AG08396 (cell line): ENCODE measurements around the gene KAT5.
"Not testable (repeated sequence)": the region's sequence is repeated elsewhere in the genome, so short reads cannot be mapped to it uniquely, and the experiment has no call there.

Experiments
- DNase-seq: peaks from one replicate; pipeline ENCODE4 v3.0.0; 2012; ENCODE audit warnings: low spot score, mixed read lengths

The KAT5 gene

DNA sequence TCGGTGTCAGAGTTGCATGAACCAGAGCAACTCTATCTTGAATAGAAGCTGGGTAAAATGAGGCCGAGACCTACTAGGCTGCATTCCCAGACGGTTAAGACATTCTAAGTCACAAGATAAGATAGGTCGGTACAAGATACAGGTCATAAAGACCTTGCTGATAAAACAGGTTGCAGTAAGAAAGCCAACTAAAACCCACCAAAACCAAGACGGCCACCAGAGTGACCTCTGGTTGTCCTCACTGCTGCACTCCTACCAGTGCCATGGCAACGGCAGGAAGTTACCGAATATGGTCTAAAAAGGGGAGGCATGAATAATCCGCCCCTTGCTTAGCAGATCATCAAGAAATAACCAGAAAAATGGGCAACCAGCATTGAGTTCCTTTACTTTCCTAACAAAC is 2.4 kb upstream of the KAT5 start:
- DNase-seq = no peak

DNA sequence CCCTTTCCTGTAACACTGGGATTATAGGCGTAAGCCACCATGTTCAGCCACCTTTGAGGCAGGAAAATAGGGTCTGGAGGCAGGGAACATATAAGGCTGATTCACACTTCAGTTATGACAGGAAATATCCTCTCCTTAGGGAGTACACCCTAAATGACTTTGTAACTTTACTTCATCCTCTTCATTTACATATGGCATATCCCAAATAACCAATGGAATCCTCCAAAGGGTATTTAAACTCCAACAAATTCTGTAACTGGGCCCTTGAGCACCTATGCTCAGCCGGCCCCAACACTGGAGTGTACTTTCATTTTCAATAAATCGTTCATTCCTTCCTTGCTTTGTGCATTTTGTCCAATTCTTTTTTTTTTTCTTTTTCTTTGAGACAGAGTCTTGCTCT is 1.6 kb upstream of the KAT5 start:
- no peak for DNase-seq

DNA sequence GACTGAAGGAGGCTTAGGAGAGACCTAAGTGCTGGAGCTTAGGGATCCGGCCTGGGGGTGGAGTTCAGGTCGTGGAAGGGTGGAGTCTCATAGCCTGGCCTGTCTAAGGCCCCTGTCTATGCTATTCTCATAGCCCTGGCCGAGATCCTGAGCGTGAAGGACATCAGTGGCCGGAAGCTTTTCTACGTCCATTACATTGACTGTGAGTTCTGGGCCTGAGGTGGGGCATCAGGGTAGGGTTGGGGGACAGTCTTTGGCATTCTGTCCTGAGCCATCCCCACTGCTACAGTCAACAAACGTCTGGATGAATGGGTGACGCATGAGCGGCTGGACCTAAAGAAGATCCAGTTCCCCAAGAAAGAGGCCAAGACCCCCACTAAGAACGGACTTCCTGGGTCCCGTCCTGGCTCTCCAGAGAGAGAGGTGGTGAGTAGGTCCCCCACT is 603 bp downstream of the KAT5 start:
- no peak for DNase-seq

DNA sequence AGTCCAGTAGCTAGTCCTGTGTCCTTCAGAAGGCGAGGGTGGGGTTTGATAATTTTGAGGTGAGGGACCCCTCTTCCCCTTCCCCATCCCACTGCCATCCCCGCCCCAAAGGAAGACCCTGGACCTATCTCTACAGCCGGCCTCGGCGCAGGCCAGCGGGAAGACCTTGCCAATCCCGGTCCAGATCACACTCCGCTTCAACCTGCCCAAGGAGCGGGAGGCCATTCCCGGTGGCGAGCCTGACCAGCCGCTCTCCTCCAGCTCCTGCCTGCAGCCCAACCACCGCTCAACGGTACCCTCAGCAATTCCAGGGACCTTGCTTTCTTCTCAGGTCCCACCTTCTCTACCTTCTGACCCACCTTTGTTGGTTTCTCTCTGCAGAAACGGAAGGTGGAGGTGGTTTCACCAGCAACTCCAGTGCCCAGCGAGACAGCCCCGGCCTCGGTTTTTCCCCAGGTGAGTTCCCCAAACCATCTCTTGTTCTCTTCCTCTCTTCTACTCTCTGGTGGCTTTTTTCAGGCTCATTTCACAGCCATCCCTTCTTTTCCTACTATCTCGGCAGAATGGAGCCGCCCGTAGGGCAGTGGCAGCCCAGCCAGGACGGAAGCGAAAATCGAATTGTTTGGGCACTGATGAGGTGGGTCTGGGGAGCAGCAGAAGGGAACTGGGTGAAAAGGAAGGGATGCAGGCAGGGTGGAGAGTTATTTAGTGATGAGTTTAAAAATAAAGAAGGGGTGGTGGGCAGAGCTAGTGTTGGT is 1.3 kb downstream of the KAT5 start:
- no peak for DNase-seq

DNA sequence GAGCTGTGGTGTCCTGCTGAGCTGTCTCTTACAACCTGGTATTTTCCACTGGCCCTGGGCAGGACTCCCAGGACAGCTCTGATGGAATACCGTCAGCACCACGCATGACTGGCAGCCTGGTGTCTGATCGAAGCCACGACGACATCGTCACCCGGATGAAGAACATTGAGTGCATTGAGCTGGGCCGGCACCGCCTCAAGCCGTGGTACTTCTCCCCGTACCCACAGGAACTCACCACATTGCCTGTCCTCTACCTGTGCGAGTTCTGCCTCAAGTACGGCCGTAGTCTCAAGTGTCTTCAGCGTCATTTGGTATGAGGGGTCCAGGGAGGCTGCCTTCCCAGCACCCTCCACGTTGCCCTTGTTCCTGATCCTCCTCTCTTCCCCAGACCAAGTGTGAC is 2.4 kb downstream of the KAT5 start:
- no peak for DNase-seq

DNA sequence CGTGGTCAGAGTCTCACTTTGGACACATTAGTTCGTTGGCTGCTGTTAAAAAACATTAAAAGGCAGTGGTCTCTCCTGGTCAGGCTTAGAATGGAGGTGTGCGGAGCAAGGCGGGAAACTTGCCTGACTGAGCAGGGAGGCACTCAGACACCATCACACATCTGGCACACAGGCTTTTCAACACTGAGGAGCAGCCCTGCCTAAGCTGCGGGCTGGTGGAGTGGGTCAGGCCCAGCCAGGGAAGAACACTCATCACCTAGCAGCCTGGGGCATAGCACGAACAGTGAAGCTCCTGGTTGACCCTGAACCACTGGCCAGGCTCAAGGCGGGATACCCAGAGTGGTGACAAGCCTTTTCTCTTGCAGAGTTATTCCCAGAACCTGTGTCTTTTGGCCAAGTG is 4.2 kb downstream of the KAT5 start:
- DNase-seq = no peak

DNA sequence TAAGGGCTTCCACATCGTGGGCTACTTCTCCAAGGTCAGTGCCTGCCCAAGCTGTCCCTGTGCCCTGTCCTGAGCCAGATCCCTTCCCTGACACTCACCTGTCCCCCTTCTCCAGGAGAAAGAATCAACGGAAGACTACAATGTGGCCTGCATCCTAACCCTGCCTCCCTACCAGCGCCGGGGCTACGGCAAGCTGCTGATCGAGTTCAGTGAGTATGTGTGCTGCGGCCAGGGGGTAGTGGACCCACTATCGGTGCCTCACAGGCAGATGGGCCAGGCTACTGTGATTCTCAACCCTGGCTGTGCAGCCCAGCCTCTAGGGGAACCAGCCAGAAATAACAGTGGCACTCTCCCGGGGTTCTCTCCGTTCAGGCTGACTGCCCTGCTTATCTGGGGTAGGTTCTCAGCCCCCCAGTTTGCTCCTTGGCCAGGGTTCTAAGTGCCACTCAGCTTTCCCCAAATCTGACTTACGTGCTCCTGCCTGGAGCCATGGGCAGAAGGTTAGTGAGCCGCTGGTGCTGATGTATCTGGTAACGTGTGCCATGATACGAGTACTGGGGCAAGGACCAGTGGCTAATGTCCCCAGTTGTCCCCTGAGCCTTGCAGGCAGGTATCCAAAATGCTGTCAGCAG is 4.8 kb downstream of the KAT5 start:
- no peak for DNase-seq

DNA sequence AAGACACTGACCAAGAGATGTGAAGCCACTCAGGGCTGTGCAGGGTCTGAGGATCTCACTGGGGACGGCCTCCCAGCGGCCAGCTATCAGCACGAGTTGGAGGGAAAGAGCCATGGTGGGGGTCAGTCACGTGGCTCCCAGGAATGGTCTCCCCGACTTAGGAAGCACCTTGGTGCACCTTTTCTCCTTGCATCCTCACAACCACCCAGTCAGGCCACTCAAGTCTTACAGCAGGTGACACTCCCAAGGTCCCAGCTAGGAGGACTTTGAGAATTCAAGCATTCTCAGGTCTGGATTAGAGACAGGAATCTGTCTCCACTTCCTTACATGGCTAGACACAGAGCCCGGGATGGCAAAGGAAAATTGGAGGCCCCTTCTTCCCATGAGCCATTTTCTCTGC is 5.9 kb downstream of the KAT5 start:
- DNase-seq = no peak

DNA sequence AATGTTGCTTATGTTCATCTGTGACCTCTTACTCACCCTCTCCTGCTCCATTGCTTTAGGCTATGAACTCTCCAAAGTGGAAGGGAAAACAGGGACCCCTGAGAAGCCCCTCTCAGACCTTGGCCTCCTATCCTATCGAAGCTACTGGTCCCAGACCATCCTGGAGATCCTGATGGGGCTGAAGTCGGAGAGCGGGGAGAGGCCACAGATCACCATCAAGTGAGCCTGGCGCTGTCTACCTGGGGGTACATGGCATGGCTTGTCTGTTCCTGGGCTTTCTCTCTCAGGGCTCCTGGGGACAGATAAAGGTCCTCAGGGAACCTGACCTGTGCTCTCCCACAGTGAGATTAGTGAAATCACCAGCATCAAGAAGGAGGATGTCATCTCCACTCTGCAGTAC is 6.5 kb downstream of the KAT5 start:
- DNase-seq = no peak

DNA sequence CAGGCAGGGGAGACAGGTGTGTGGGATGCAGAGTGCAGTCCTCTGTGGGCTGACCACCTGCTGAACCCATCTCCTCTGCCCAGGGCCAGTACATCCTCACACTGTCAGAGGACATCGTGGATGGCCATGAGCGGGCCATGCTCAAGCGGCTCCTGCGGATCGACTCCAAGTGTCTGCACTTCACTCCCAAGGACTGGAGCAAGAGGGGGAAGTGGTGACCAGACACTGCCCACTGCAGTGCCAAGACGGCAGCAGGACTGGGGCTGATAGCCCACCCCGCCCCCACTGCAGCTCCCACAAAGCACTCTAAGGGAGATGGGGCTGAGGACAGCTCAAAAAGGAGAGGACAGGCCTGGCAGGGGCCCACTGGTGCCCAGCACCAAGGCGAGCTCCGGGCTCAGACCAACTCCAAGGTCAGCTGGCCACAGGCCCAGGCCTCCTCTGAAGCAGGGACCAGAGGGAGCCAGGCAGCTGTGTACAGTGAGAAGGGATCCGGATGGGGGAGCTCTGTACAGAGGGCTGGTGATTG is 7.0 kb downstream of the KAT5 start:
- peak; percentile 63 for DNase-seq

DNA sequence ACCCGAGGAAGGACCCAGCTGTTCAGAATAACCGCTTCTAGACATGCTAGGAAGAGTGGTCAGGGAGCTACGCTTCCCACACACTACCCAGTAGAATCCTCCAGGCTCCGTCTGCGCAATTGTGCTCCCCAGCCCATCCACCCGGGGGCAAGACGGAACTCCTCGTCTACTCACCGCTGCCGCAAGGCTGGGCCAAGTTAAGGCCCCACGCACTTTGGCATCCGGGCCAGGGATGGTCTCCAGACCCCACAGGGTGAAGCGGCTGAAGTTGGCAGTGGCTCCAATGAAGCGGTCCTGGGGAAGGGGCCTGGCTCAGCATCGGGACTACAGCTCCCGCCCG is 7.8 kb downstream of the KAT5 start:
- peak; percentile 51 for DNase-seq

DNA sequence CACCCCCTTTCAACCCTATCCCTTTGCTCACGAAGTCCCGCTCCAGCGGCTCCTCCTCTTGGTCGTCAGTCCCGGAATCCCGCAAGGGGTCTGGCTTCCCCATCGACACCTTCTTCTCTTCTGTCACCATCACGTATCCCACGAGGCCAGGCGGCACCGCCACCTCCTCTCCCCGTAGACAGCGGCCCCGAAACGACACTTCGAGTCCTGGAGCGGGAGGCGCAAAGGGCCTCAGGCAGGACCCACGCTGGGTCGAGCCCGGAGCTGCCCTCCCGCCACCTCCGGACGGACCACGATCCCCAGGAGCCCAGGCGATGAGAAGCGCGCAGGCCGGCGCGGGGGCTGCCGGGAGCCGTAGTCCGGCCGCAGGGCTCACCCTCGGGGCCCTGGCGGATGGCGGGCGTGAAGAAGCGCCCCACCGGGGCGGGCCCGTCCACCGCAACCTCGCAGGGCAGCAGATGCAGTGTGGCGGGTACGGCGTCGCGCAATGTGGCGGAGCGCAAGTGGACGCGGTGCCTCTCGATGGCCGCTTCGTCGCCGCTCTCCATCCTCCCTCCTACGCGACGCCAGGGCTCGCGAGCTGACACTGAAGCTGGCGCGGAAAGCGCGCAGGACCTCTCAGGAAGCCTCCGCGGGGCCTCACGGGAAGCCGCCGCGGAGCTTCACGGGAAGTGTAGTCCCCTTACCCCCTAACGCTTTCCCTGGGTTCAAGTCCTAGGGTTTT is 8.3 kb downstream of the KAT5 start, which contains the start of gene RNASEH2C:
Gene RNASEH2C (minus strand): TSS at position 588 of the 724 bp plus-strand sequence. CDS start 40 bp downstream, at position 548.
- DNase-seq = peak; percentile 91

DNA sequence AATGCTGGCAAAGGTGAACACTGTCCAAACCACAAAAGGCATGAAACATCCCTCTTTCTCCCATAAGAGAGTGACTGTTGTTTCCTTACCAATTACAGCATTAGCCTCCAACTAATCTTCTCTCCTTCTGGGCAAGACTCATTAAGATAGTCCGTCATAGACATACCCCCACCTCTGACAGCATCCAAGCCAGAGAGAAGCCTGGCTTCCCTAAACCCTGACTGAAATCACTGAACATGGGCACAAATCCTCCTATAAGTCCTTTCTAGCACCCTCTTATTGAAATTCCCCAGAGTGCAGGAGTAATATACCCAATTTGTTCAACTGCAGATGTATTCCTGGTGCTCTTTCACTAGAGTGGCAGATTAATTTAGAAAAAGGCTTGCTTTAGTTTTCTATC is 10.2 kb downstream of the KAT5 start:
- DNase-seq = no peak

DNA sequence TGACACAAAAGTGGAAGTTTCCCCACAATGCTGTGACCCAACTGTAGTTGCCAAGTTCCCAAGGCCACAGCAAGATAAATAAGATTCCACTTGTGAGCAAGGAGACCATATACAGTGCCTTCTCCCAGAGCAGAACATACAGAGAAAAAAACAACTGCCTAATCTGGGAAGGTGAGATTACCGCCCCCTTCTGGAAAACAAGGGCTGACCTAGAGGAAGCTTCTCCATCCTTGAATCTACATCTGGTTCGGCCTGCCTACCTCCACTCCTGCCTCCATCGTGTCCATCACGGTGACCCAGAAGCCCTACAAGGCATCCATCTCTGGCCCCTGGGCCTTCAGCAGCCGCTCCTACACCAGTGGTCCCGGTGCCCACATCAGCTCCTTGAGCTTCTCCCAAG is 14.6 kb downstream of the KAT5 start:
- DNase-seq = no peak

DNA sequence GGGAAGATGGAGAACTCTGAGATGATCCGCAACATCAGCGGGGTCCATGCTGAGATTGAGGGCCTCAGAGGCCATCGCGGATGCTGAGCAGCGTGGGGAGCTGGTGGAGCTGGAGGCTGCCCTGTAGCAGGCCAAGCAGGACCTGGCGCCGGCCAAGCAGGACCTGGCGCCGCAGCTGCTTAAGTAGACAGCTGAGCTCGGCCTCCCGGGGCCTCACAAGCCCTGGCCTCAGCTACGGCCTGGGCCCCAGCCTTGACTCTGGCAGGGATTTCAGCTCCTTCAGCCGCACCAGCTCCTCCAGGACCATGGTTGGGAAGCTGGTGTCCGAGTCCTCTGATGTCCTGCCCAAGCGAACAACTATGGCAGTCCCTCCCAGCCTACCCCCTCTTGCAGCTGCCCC is 15.8 kb downstream of the KAT5 start:
- DNase-seq = no peak

DNA sequence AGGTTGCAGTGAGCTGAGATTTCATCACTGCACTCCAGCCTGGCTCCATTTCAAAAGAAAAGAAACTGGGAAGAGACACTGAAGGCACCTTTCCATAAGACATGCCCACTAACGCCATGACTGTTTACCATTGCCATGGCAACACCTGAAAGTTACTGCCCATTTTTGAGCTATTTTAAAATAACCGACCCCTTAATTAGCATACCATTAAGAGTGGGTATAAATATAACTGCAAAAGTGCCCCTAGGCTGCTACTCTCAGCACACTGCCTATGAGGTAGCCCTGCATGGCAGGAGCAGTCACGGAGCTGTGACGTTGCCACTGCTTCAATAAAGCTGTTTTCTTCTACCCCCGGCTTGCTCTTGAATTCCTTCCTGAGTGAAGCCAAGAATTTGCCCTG is 18.4 kb downstream of the KAT5 start:
- no peak for DNase-seq

DNA sequence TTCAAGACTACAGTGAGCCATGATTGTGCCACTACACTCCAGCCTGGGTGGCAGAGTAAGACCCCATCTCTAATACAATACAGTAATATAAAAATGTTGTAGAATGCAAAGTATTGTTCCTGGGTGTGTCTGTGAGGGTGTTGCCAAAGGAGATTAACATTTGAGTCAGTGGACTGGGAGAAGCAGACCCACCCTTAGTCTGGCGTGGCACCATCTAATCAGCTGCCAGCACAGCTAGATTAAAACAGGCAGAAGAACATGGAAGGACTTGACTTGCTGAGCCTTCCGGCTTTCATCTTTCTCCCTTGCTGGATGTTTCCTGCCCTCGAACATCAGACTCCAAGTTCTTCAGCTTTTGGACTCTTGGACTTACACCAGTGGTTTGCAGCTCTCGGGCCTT is 23.1 kb downstream of the KAT5 start:
- DNase-seq = not testable (repeated sequence)

DNA sequence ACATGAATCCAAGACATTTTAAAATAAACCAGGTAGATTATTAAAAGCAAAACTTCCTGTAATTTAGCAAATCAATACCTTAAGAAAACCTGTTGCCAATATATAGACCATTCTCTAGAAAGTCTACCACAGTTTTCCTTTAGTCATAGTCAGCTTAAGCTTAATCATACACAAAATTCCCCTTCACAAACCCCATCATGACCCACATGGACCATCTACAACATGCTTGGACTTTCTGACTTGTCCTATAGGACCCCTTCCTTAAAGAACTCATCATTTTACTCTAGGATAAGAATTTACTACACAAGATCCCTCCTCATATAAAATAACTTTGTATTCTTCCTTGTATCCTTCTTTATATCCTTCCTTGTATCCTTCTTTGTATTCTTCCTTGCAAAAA is 24.8 kb downstream of the KAT5 start:
- DNase-seq = no peak

DNA sequence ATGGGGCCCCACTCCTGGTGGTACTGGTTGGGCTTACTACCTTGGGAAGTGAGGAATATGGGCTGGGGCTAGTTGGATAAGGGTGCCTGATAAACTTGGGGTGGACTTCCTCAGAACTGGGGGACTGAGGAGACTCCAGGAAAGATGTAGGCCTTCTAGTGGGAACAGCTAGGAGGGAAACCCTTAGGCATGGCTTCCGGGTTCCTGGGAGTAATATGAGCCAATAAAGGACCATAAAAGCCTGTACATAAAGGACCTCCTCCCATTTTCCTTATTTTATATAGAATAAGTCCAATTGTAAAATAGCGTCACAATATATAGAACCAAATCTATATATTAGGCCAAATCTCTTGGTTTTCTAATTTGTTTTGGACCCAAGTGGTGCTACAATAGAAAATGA is 27.0 kb downstream of the KAT5 start:
- no peak for DNase-seq

DNA sequence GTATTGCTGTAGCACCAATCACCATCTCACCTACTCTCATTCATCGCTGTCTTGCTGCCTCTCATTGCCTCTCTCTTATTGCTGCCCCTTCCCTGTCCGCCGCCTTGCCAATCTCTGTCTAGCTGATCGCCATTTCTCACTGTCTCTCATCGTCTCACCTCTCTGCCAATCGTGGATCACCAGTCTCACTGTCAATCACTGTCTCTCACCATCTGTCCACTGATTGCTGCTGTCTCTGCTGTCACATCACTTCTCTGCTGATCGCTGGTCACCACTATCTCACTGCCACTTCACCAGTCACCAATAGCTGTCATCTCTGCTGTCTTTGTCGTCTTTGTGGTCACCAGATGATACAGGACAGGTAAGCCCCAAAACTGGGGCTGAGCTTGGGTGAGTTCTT is 29.1 kb downstream of the KAT5 start:
- DNase-seq = no peak

DNA sequence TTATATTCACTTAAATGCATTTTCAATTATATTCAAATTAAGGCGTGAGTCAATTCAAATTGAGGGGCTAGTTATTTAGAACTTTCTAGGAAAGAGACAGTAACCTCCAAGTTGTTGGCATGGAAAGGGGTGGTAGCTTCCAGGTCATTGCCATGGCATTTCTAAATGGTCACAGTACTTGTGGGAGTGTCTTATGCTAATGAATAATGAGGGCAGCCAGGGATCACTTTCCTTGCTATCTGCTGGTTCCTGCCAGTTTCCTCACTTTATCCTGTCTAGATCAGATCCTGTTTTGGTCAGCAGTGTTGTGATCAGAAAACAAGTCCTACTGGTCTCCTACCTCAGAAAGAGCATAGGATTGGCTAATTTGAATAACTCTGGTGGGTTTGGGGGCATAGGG is 30.3 kb downstream of the KAT5 start:
- DNase-seq = no peak

DNA sequence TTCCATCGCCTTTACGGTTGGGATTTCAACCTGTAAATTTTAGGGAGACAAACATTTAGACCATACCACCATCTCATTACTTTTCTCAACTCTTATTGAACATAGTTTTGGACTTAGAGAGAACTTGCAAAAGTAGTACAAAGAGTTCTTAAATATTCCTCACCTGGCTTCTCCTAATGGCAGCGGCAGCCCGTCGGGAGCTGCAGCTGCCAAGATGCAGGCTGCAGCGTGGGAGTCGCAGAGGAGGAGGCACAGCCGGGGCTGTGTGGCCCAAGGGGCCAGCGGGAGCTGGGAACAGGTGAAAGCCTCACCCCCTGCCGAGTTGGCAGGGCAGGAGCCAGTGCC is 31.6 kb downstream of the KAT5 start:
- DNase-seq = no peak

DNA sequence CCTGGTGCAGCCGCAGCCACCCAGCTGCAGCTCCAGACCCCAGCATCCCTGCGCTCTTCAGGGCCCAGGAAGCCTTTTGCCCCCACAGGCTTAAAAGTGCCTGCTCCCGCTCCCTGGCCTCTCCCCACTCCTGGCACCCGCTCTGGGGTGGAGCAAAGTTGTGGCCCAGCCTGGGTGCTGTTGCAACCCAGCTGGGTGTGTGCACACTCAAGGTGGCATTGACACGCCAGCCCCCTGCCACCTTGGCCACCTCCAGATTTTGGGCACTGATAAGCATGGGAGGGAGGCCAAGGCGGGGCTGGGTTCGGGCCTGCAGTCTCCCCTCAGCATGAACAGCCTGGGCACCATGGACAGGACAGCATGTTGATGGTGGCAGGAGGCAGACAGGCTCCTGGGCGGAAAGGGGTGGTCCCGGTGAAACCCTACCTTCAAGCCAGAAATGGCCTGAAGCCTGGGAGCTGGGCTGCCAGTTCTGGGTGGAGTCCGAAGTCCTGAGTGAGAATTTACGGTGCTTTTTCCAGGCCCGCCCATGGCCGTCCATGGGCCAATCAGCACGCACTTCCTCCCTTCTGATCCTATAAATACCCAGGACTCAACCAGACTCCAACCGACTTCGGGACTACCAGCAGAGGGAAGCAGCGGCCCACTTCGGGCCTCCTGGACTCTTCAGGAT is 32.1 kb downstream of the KAT5 start:
- peak; percentile 34 for DNase-seq
